SIG-M5 (cell line): ENCODE results near the gene PRMT9.

Source experiments
- DNase-seq: peaks from one replicate; lab custom pipeline; 2025; lab: John Stamatoyannopoulos, UW

PRMT9 gene

DNA sequence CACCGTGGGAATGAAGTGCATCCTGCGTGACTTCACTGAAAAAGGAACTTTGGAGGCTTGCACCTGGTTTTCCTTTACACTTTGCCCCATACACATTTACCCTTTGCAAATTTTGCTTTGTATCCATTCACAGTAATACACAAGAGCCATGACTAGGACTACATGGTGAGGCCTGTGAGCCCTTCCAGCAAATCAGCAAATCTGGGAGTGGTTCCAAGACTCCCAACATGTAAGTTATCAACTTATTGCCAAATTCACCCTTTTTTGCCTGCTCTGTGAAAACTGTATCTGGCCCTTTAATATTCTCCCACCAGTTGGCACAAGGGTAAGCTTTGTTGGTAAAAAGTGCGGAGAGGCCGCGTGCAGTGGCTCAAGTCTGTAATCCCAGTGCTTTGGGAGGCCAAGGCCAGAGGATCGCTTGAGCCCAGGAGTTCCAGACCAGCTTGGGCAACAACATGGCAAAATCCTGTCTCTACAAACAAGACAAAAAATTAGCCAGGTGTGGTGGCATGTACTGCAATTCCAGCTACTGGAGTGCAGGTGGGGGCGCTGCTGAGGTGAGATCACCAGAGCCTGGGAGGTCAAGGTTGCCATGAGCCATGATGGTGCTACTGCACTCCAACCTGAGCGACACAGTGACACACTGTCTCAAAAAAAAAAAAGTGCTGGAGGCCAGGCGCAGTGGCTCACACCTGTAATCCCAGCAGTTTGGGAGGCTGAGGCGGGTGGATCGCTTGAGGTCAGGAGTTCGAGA lies 5.0 kb downstream of the PRMT9 start:
- DNase-seq = no peak

- no peak for DNase-seq
Measured at GRCh38 chr4:147678106-147678505, 5.9 kb downstream of the PRMT9 start.

DNA sequence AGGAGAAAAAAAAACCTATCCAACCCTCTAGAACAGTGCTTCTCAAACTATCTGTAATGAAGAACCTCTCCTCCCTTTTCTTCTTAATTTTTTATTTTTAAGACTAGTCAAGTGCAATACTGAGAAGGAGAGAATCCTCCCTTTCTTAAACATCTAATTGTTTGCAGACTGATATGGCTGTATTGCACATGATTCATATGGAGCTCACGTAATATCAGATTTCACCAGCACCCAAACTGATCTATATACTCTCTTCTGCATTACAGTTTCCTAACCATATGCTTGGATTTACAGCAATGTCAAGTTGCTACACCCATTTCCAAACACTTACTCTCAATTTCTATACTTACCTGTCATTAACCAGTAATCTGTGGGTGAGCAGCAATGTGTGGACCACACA lies 9.5 kb downstream of the PRMT9 start:
- DNase-seq = no peak

- no peak for DNase-seq
Measured at GRCh38 chr4:147674073-147674472, 9.9 kb downstream of the PRMT9 start.

DNA sequence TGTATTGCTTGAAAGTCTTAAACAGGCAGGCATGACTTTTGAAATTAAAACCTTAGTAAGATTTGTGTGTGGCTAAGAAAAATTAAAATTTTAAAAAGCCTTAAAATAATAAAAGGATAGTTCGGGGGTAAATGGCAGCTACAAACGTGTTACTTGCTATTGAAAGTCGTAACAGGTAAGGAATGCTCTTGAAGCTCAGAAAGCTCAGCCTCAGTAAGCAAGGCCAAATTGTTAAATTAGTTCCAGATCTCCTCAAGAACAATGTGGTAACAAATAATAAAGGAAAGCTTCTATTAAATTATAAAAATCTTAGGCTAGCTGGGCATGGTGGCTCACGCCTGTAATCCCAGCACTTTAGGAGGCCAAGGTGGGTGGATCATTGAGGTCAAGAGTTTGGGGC lies 25.5 kb downstream of the PRMT9 start:
- DNase-seq = no peak

GRCh38 chr4:147655639-147656038 lies 28.3 kb downstream of the PRMT9 start:
- DNase-seq = no peak

DNA sequence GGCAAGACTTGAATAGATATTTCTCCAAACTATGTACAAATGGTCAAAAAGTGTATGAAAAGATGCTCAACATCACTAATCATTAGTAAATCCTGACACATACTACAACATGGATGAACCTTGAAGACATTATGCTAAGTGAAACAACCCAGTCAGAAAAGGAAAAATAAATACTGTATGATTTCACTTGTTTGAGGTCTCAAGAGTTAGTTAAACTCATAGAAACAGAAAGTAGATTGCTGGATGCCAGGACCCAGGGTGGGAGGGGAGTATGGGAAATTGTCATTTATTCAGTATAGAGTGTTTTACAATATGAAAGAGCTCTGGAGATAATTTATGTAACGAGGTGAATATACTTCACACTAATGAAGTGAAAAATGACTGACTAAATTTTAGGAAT lies 32.4 kb downstream of the PRMT9 start:
- DNase-seq = no peak

DNA sequence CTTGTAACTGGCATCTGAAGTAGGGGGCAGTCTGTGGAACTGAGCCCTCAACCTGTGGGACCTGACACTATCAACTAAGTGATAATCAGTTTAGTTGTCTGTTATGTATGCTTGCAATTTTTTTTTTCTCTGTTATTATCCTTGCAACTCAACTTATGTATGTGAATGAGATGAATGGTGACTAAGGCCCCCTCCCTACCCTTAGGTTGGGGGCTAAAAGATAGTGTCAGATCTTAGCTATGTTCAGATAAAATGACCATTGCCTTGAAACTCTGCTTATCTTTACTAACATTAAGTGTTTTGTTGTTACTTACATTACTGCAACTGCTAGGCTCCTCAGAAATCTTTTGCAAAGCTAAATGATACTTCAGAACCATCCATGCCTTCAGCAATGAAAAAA lies 35.3 kb downstream of the PRMT9 start:
- no peak for DNase-seq

- DNase-seq = no peak
Measured at GRCh38 chr4:147645099-147645498, 38.9 kb downstream of the PRMT9 start.

DNA sequence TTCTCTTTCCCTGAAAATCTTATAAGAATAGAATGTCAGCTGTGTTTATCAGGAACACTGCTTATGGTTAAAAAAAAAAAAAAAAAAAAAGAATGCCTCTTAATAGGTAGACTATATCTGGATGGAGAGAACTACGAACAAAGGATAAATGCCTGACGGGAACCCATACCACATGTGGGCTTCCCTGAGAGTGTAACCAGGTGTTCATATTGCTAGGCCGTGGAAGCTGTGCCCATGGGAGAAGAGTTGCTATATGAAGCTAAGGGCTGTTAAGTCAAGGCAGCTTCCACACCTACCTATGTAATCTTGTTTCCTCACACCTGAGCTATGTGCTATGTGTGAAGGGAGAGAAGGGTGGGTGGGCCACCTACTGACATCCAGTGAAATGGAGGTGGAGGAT lies 39.5 kb downstream of the PRMT9 start:
- DNase-seq = no peak

- DNase-seq = no peak
Measured at GRCh38 chr4:147643616-147644015, 40.3 kb downstream of the PRMT9 start.

DNA sequence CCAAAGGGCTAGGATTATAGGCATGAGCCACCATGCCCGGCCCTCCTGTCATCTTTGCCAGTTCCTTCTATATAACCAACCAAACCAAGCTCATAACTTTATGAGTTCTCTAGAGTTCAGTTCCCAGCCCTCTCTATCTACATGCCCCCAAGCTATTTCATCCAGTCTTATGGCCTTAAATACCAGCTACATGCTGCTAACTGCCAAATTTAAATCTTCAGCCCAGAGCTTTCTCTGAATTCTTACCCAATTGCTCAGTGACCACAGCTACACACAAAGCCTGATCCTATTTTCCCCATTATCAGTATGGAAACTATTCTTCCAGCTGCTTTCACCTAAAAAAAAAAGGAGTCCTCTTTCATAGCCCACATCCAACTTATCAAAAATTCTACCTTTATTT lies 43.6 kb downstream of the PRMT9 start:
- no peak for DNase-seq

GRCh38 chr4:147639388-147639787 lies 44.6 kb downstream of the PRMT9 start:
- no peak for DNase-seq

- DNase-seq = no peak
Measured at GRCh38 chr4:147638942-147639341, 45.0 kb downstream of the PRMT9 start.

- no peak for DNase-seq
Measured at GRCh38 chr4:147638365-147638764, 45.6 kb downstream of the PRMT9 start.

- DNase-seq = no peak
Measured at GRCh38 chr4:147635348-147635747, 48.6 kb downstream of the PRMT9 start.

- DNase-seq = no peak
Measured at GRCh38 chr4:147633643-147634042, 50.3 kb downstream of the PRMT9 start.

GRCh38 chr4:147633113-147633512 lies 50.9 kb downstream of the PRMT9 start:
- no peak for DNase-seq

DNA sequence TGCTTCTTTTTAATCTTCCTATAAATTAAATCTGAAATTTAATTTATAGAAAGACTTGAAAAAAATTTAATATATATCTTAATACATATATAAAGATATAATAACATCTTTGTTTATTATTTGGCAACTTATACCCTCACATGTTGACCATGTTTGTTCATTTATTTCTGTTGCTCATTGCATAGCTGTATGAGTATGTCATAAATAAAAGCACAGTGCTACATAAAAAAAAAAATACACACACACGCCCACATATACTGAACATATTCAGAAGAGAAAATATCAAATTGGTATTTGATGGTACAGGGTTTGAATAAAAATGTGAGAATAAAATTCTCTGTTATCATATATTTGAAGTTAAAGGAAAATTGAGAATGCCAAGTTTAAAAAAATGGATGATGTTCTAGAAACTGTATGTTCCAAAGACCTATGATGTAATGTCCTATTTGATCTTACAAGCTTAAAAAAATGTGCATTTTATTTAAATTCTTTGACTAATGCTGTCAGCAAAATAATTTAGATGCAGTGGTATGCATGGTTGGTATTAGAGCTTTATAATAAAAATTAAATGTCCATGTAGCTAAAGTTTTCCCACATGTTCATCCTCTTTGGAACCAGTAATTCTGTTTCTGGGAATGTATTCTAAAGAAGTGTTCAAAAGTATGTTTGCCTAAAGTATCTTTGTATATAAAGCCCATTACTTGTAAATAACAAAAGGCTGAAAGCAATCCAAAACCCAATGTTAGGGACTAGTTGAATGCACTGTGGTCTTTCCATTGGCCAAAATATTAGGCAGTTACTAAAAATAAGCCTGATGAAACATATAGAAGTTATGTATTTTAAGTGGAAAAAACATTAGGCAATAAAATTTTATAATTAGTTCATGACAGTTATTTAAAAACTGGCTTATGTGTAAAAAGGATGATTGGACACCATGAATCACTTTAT lies 53.9 kb downstream of the PRMT9 start:
- DNase-seq = no peak

DNA sequence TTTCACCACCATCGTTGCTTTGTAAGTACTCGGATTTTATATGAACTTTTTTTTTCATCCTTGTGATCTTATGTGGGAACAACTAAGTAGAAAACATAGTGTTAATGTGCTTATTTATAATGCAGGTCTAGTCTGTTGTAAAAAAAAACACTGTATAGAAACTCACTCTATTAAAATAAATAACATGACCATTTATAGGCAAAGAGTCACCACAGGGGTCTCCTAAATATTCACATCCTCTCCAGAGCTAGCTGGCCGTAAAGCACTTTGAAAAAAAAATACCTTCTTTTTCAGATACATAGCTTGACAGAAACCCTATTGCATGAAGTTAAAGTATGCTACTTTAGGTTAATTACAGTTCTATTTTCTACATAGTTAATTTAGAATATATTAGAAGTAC lies 55.5 kb downstream of the PRMT9 start:
- DNase-seq = no peak

DNA sequence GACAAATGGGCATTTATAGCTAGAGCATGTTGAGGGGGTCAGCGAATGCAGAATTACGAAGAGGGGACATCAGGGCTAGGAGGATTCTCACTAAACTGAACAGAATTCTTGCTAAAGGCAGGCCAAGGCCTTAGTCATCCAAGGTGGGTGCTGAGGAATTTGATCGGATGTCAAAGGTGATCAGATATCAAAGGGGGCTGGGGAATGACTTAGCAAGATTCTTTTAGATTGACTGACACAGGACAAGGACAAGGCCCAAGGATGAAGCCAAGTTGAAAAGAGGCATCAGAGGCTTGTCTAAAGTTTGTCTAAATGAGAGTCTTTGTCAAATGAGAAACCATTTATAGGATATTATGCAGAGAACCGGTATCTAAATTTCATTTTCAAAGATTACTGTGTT lies 57.1 kb downstream of the PRMT9 start:
- no peak for DNase-seq

DNA sequence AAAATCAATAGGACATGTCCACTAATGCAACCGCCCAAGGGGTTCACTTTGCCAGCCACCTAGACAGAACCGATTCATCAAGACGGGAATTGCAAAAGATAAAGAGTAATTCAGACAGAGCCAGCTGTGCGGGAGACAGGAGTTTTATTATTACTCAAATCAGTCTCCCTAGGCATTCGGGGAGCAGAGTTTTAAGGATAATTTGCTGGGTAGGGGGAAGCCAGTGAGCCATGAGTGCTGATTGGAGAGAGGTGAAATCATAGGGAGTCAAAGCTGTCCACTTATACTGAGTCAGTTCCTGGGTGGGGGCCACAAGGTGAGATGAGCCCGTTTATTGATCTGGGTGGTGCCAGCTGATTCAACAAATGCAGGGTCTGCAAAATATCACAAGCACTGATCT lies 58.2 kb downstream of the PRMT9 start:
- no peak for DNase-seq

DNA sequence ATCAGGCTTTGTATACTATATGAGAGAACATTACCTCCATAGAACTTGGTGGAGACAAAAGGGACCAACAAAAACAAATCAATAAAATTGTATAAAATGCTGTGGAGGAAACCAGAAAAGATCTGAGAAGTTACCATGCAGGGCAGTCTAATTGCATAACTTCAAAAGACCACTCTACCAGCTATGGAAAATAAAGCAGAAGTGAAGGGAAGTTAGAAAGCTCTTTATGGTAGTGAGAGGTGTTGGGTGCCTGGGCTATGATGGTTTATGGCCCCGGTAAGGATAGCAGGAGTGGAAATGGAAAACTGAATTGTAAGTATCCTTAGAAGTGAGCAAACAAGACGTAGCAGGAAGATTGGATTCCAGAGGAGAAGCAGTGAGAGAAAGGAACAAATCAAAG lies 63.6 kb downstream of the PRMT9 start:
- no peak for DNase-seq
